SK-N-SH (cell line): ENCODE data around the gene FERMT1. TPM values are rescaled to one million over a fixed set of nuclear protein-coding genes. Genes with fewer than 3 reads are reported as not detected.

Source experiments
- CTCF ChIA-PET: fragments of 300-600, 350-600 bp; formaldehyde crosslinking; extraction: SDS; loops from one replicate; lab custom pipeline; 2021; lab: Yijun Ruan, JAX
- POLR2A ChIA-PET: fragments of 350-600 bp; sonication (Branson Sonifier 250); formaldehyde crosslinking; extraction: SDS; loops from one replicate; lab custom pipeline; 2020; ENCODE audit warnings: antibody characterized with exemption, inconsistent platforms; lab: Yijun Ruan, JAX
- DNase-seq: peaks from one replicate; pipeline ENCODE4 v3.0.0; 2012
- H2AFZ ChIP-seq: fragments of 200-600 bp; sonication (generic); 2 replicates; pipeline ENCODE4 v1.8.1; 2016; ENCODE audit warnings: antibody characterized with exemption, mild to moderate bottlenecking, low read depth
- H3F3A ChIP-seq: fragments of 200-600 bp; sonication (generic); replicated peaks from 2 replicates; pipeline ENCODE3; 2016; ENCODE audit warnings: antibody characterized with exemption, mild to moderate bottlenecking; ENCODE audit not compliant: insufficient read depth
- H3K27ac ChIP-seq, 2 experiments: fragments of 200-500 bp in 1 of 2; fragments of 200-600 bp in 1 of 2; sonication (Bioruptor generic) in 1 of 2; sonication (generic), shearing (Covaris generic) in 1 of 2; 2 replicates each; pipeline versions ENCODE4 v1.5.1 to v1.6.1; 2014 to 2016; ENCODE audit warnings: low read depth in 2 of 2, inconsistent platforms in 1 of 2, low read length in 1 of 2, mild to moderate bottlenecking in 1 of 2, mixed read lengths in 1 of 2
- H3K27me3 ChIP-seq: fragments of 200-600 bp; sonication (generic), shearing (Covaris generic); 2 replicates; pipeline ENCODE4 v1.6.1; 2016; ENCODE audit warnings: mixed run types; ENCODE audit not compliant: insufficient read depth
- H3K36me3 ChIP-seq, 2 experiments: fragments of 200-500 bp in 1 of 2; fragments of 200-600 bp in 1 of 2; sonication (Bioruptor generic) in 1 of 2; sonication (generic) in 1 of 2; replicated peaks in 1 of 2; 2 replicates each; pipeline versions ENCODE3 to v1.5.1; 2014 to 2016; ENCODE audit warnings: low read length in 1 of 2, mild to moderate bottlenecking in 1 of 2; ENCODE audit not compliant: insufficient read depth in 2 of 2, control insufficient read depth in 1 of 2
- H3K4me1 ChIP-seq, 2 experiments: fragments of 200-500 bp in 1 of 2; fragments of 200-600 bp in 1 of 2; sonication (Bioruptor generic) in 1 of 2; sonication (generic), shearing (Covaris generic) in 1 of 2; 2 replicates each; pipeline versions ENCODE4 v1.5.1 to v1.6.1; 2014 to 2016; ENCODE audit warnings: low read depth in 1 of 2, low read length in 1 of 2, mixed run types in 1 of 2; ENCODE audit not compliant: insufficient read depth in 2 of 2, control insufficient read depth in 1 of 2
- H3K4me2 ChIP-seq: fragments of 200-600 bp; sonication (generic), shearing (Covaris generic); 2 replicates; pipeline ENCODE4 v1.6.1; 2017; ENCODE audit warnings: mixed run types
- H3K4me3 ChIP-seq, 2 experiments: fragments of 200-500 bp in 1 of 2; fragments of 200-600 bp in 1 of 2; sonication (Bioruptor generic) in 1 of 2; sonication (generic), shearing (Covaris generic) in 1 of 2; 2 replicates each; pipeline versions ENCODE4 v1.5.1 to v1.8.1; 2014 to 2016; ENCODE audit warnings: low read depth in 2 of 2, inconsistent platforms in 1 of 2, low read length in 1 of 2, mild to moderate bottlenecking in 1 of 2, mixed read lengths in 1 of 2, moderate library complexity in 1 of 2
- H3K79me2 ChIP-seq: fragments of 200-600 bp; sonication (generic); 2 replicates; pipeline ENCODE4 v1.8.1; 2017; ENCODE audit warnings: mild to moderate bottlenecking; ENCODE audit not compliant: insufficient read depth
- H3K9ac ChIP-seq: fragments of 200-600 bp; sonication (generic); 2 replicates; pipeline ENCODE4 v1.6.1; 2017; ENCODE audit warnings: mixed run types
- H3K9me2 ChIP-seq: fragments of 200-600 bp; sonication (generic); 2 replicates; pipeline ENCODE4 v1.6.1; 2017; ENCODE audit warnings: mixed run types
- H3K9me3 ChIP-seq: fragments of 200-600 bp; sonication (generic); 2 replicates; pipeline ENCODE4 v1.6.1; 2017; ENCODE audit warnings: mixed run types, mild to moderate bottlenecking, moderate library complexity
- H4K20me1 ChIP-seq: fragments of 200-600 bp; sonication (generic); 2 replicates; pipeline ENCODE4 v1.6.1; 2017; ENCODE audit warnings: mild to moderate bottlenecking, mixed run types; ENCODE audit not compliant: insufficient read depth
- CTCF ChIP-seq: fragments of 200-600 bp; sonication (generic); IDR thresholded peaks from 2 replicates; pipeline ENCODE4 v1.6.1; 2017; ENCODE audit warnings: antibody characterized with exemption, mild to moderate bottlenecking, moderate library complexity
- EP300 ChIP-seq, 2 experiments: IDR thresholded peaks; 2 replicates each; pipeline versions ENCODE4 v1.4.0 to v1.6.1; 2012; ENCODE audit warnings: borderline replicate concordance in 1 of 2, low read depth in 1 of 2, low read length in 1 of 2
- EZH2phosphoT487 ChIP-seq: fragments of 200-600 bp; sonication (generic); IDR thresholded peaks from 2 replicates; pipeline ENCODE4 v1.6.1; 2017; ENCODE audit warnings: low read depth, mixed run types, mild to moderate bottlenecking, antibody characterized with exemption, moderate library complexity, borderline replicate concordance
- GABPA ChIP-seq: IDR thresholded peaks from 2 replicates; pipeline ENCODE4 v1.4.0; 2012; ENCODE audit warnings: low read depth, mild to moderate bottlenecking
- GATA2 ChIP-seq: sonication (generic); formaldehyde crosslinking; IDR thresholded peaks from 2 replicates; pipeline ENCODE4 v1.5.0; 2020; ENCODE audit warnings: mild to moderate bottlenecking, missing genetic modification reagents
- MAX ChIP-seq: IDR thresholded peaks from 2 replicates; pipeline ENCODE4 v1.4.0; 2012; ENCODE audit warnings: low read depth
- MEF2A ChIP-seq: IDR thresholded peaks from 2 replicates; pipeline ENCODE4 v1.4.0; 2012; ENCODE audit warnings: low read depth, borderline replicate concordance
- NFIC ChIP-seq: IDR thresholded peaks from 2 replicates; pipeline ENCODE4 v1.4.0; 2012; ENCODE audit warnings: borderline replicate concordance
- PBX3 ChIP-seq: IDR thresholded peaks from 2 replicates; pipeline ENCODE4; 2012
- POLR2AphosphoS5 ChIP-seq: IDR thresholded peaks from 2 replicates; pipeline ENCODE4 v1.6.1; 2012; ENCODE audit warnings: low read depth, low read length
- RAD21 ChIP-seq: IDR thresholded peaks from 2 replicates; pipeline ENCODE4 v1.6.1; 2012; ENCODE audit warnings: mild to moderate bottlenecking, low read length
- RFX5 ChIP-seq: IDR thresholded peaks from 2 replicates; pipeline ENCODE4 v1.6.1; 2012; ENCODE audit warnings: mild to moderate bottlenecking, improper control_type of control experiment, low read length
- SMC3 ChIP-seq: IDR thresholded peaks from 2 replicates; pipeline ENCODE4 v1.6.1; 2012; ENCODE audit warnings: low read depth, low read length, improper control_type of control experiment
- TAF1 ChIP-seq: IDR thresholded peaks from 2 replicates; pipeline ENCODE4 v1.6.1; 2012; ENCODE audit warnings: low read depth, mild to moderate bottlenecking, low read length, moderate library complexity, borderline replicate concordance
- TEAD4 ChIP-seq: IDR thresholded peaks from 2 replicates; pipeline ENCODE4 v1.4.0; 2012; ENCODE audit warnings: mild to moderate bottlenecking, borderline replicate concordance; ENCODE audit not compliant: insufficient read depth
- WGBS: methylation state at CpG from one replicate; pipeline ENCODE4 v1.1.6; 2017; ENCODE audit warnings: low lambda C conversion rate; 5-methylcytosine and 5-hydroxymethylcytosine counted together
- polyA plus RNA-seq, 3 experiments: library from polyadenylated mRNA; depleted of rRNA; stranded (reverse); fragments of >200 nt; gene quantifications; 2 replicates each; pipeline ENCODE4 v1.2.3, GENCODE V29; 2012
- TF ChIP-seq, protein P1 (sequence below): IDR thresholded peaks from 2 replicates; pipeline ENCODE4 v1.4.0; 2012; ENCODE audit warnings: low read depth, borderline replicate concordance

FERMT1 gene
- polyA plus RNA-seq, 1 of the 3 experiments (the other 2 are of a cell fraction), result 0.81 TPM

DNA sequence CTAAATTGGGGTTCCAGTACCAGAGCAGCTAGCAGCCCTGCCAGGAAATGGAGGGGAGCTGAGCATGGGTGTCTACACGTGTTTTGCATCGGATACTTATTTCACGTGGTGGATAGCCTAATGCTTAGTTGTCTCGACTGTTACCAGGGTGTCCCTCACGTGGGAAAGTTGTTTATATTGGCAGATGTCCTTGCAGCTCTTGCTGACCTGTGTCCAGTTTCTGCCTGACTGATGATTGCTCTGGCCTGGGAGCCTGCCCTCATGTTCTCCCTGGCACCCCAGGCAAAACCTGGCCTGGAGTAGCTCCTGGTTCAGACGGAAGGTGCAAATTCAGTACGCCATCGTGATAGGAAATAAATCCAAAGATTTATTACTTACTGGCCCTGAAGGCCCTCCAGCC lies 11.8 kb upstream of the FERMT1 start:
- no peaks in the 10 kb centered on the region for H3K36me3 ChIP-seq
- H4K20me1 ChIP-seq, result no peaks in the 10 kb centered on the region
- H3K4me2 ChIP-seq, result no peak overlapping the region
- H3K27ac ChIP-seq, result no peak overlapping the region
- TF ChIP-seq SMC3 (no peak), POLR2AphosphoS5 (no peak)
- H2AFZ ChIP-seq, result no peak overlapping the region
- H3K4me3 ChIP-seq, result no peak overlapping the region
- WGBS, result 27% methylated on average over 8 of the region's 8 CpGs
- DNase-seq, result no peak
- ChIA-PET POLR2A (no interaction called here), CTCF (interaction anchor here (1.4 to 1.9 kb wide), 2 partner anchors 8 to 12 kb away, joined by 3 to 6 read pairs; partner anchors contain the start of gene FERMT1)
- H3F3A ChIP-seq, result no peaks in the 10 kb centered on the region
- no peaks in the 10 kb centered on the region for H3K9me3 ChIP-seq
- no peak overlapping the region for H3K9ac ChIP-seq
- no peaks in the 10 kb centered on the region; the same call in 1 of the 2 replicates for H3K27me3 ChIP-seq
- no peaks in the 10 kb centered on the region for H3K79me2 ChIP-seq
- H3K9me2 ChIP-seq, result no peaks in the 10 kb centered on the region
- no peaks in the 10 kb centered on the region for H3K4me1 ChIP-seq

- Histone ChIP-seq H3K27ac (no peak overlapping the region), H3K9me3 (no peaks in the 10 kb centered on the region), H3K9me2 (no peaks in the 10 kb centered on the region), H2AFZ (no peak overlapping the region), H3K79me2 (no peaks in the 10 kb centered on the region), H3K4me2 (no peak overlapping the region), H3K36me3 (no peaks in the 10 kb centered on the region), H3F3A (no peaks in the 10 kb centered on the region), H3K4me1 (no peaks in the 10 kb centered on the region), H4K20me1 (no peaks in the 10 kb centered on the region), H3K9ac (no peak overlapping the region), H3K27me3 (peaks cover 5% of the 10 kb centered on the region; the same call in 1 of the 2 replicates), H3K4me3 (no peak overlapping the region)
- ChIA-PET POLR2A (no interaction called here), CTCF (no interaction called here)
- no peak for DNase-seq
- 24% methylated on average over 4 of the region's 5 CpGs for WGBS
- TF ChIP-seq RAD21 (no peak), TEAD4 (no peak)
Observed at GRCh38 chr20:6130045-6130444, 7.2 kb upstream of the FERMT1 start.

DNA sequence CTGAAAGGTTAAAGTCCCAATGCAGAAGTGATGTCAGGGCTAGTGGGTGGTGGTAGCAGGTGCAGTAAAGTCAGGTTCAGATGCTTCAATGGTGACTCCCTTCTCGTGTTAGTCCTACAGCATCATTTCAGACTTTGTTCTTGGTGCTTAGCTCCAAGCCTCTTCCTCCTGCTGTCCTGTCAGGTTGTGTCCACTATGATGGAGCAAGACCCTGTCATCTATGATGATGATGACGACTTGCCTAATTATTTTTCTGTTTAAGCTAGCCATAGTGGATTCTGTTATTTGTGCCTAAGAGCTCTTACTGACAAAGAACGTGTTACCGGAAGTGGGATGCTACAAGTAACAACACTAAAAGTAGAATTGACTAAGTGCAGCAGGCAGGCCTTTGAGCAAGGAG lies 5.0 kb upstream of the FERMT1 start:
- no peak overlapping the region for H3K4me2 ChIP-seq
- H3K4me1 ChIP-seq, result peaks cover 0 to 3% of the 10 kb centered on the region in 2 experiments; a peak in 1 of 4 replicates
- POLR2A ChIA-PET, result no interaction called here
- no peak overlapping the region for H3K27ac ChIP-seq
- WGBS, result 26% methylated on average over 4 of the region's 4 CpGs
- TF ChIP-seq, protein P1, sequence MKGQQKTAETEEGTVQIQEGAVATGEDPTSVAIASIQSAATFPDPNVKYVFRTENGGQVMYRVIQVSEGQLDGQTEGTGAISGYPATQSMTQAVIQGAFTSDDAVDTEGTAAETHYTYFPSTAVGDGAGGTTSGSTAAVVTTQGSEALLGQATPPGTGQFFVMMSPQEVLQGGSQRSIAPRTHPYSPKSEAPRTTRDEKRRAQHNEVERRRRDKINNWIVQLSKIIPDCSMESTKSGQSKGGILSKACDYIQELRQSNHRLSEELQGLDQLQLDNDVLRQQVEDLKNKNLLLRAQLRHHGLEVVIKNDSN, result no peak
- no peak for TF ChIP-seq GATA2 (CRISPR knock-in tag)
- TF ChIP-seq EZH2phosphoT487, result no peak
- no peak for TF ChIP-seq MAX
- no peak for TF ChIP-seq GABPA
- TF ChIP-seq PBX3, result no peak
- TF ChIP-seq POLR2AphosphoS5, result no peak
- TF ChIP-seq TAF1, result no peak
- TF ChIP-seq EP300 (IDR thresholded peaks at IDR 0.05; ENCODE audit: borderline replicate concordance in 1 of 2, low read depth in 1 of 2, low read length in 1 of 2), result no peak
- TF ChIP-seq NFIC, result no peak
- no peak for TF ChIP-seq RFX5
- TF ChIP-seq MEF2A, result no peak
- no peak for TF ChIP-seq CTCF
- no peaks in the 10 kb centered on the region for H3K36me3 ChIP-seq
- no peak overlapping the region for H3K4me3 ChIP-seq
- CTCF ChIA-PET, result interaction anchor here (1.7 kb wide), 1 partner anchor 13 kb away, joined by 6 read pairs; no protein-coding TSS in a partner anchor
- H3K9ac ChIP-seq, result no peak overlapping the region
- H3K9me2 ChIP-seq, result no peaks in the 10 kb centered on the region
- no peaks in the 10 kb centered on the region for H3K79me2 ChIP-seq
- H3K9me3 ChIP-seq, result no peaks in the 10 kb centered on the region
- no peaks in the 10 kb centered on the region for H3F3A ChIP-seq
- no peak overlapping the region for H2AFZ ChIP-seq
- H3K27me3 ChIP-seq, result peaks cover 5% of the 10 kb centered on the region; the same call in 1 of the 2 replicates
- DNase-seq, result no peak
- H4K20me1 ChIP-seq, result no peaks in the 10 kb centered on the region
